Heart right ventricle (tissue), 16 donors: ENCODE measurements around the gene ADAMTS14. TPM values are rescaled to one million over a fixed set of nuclear protein-coding genes. Genes with fewer than 3 reads are reported as not detected.
"Not testable (repeated sequence)": the region's sequence is repeated elsewhere in the genome, so short reads cannot be mapped to it uniquely, and the experiment has no call there.

ENCODE experiments used
- ATAC-seq, 8 donors: fragments of 200-7000 bp; cut with Tn5 transposase; one replicate each; pipeline ENCODE4 v1.9.1; 2020; ENCODE audit warnings: mild to moderate bottlenecking in 8 of 8, moderate library complexity in 8 of 8, moderate number of reproducible peaks in 1 of 8
- DNase-seq, 2 donors: peaks; one replicate each; pipeline ENCODE4 v3.0.0-alpha.2; 2020
- H3K27ac ChIP-seq, 10 donors: fragments of 200-600 bp; sonication (generic) in 2 of 10; one replicate each; pipeline versions ENCODE4 v1.5.0 to v1.8.0; 2020 to 2022; ENCODE audit warnings: mild to moderate bottlenecking in 3 of 10
- H3K27me3 ChIP-seq, 7 donors: fragments of 200-600 bp; one replicate each; pipeline ENCODE4 v1.8.0; 2021 to 2022; ENCODE audit warnings: mild to moderate bottlenecking in 2 of 7
- H3K36me3 ChIP-seq, 9 donors: fragments of 200-600 bp; sonication (generic) in 1 of 9; one replicate each; pipeline versions ENCODE4 v1.5.0 to v1.8.0; 2020 to 2022; ENCODE audit warnings: mild to moderate bottlenecking in 2 of 9
- H3K4me1 ChIP-seq, 9 donors: fragments of 200-600 bp; sonication (generic) in 1 of 9; one replicate each; pipeline versions ENCODE4 v1.5.0 to v1.8.0; 2020 to 2022; ENCODE audit warnings: mild to moderate bottlenecking in 4 of 9
- H3K4me3 ChIP-seq, 10 donors: fragments of 200-600 bp; sonication (generic) in 2 of 10; one replicate each; pipeline versions ENCODE4 v1.5.0 to v1.8.0; 2020 to 2022; ENCODE audit warnings: mild to moderate bottlenecking in 7 of 10, moderate library complexity in 2 of 10
- H3K9me3 ChIP-seq, 11 donors: fragments of 200-600 bp in 10 of 11; sonication (generic) in 2 of 11; one replicate each; pipeline versions ENCODE4 v1.5.0 to v1.8.0; 2013 to 2022; ENCODE audit warnings: mild to moderate bottlenecking in 2 of 11, control low read depth in 1 of 11, moderate library complexity in 1 of 11
- CTCF ChIP-seq, 9 donors: fragments of 200-600 bp; sonication (generic) in 2 of 9; IDR thresholded peaks; one replicate each; pipeline versions ENCODE4 v1.5.0 to v1.8.0; 2021 to 2022; ENCODE audit warnings: antibody characterized with exemption in 9 of 9, mild to moderate bottlenecking in 5 of 9, moderate library complexity in 1 of 9
- WGBS, 2 donors: extraction: QIAGEN DNeasy Blood & Tissue Kit; methylation state at CpG; one replicate each; pipeline ENCODE4 v1.1.7; 2013; ENCODE audit warnings: inconsistent platforms in 1 of 2; 5-methylcytosine and 5-hydroxymethylcytosine counted together
- intact Hi-C, 10 donors: fragments of 100-400 bp; cut with DNase I; formaldehyde crosslinking; loops; one replicate each; pipeline versions ENCODE4 v1.11.1 to v1.14.2; 2022
- polyA plus RNA-seq, 2 donors: library from polyadenylated mRNA; stranded (reverse); fragments of 200-250 nt; gene quantifications; one replicate each; pipeline ENCODE4 v1.2.3, GENCODE V29; 2013
- total RNA-seq, 10 donors: library from RNA; stranded (reverse); fragmentation: NEBNext Ultra II Directional in 3 of 10; extraction: Animal tissue kit (Norgen Biotek cat#: 25700) in 3 of 10; gene quantifications; one replicate each; pipeline versions ENCODE4 v1.2.1 to v1.2.4, GENCODE V29; 2021 to 2023
- donor health status: Arrhythmogenic right ventricular cardiomyopathy.
- donor health status: ischemic (EF 13 %, LVEDD 7.1; RV severe dilation, severe dysfunction).
- donor health status: healthy with polysubstance abuse.
- donor health status: DM: no; HTN: yes; CAD: no.
- donor health status: DM: no; HTN: no; CAD: no.
- donor health status: ischemic (EF 25% LVEDD 6.9; RV normal size, moderate dysfunction).
- donor health status: ischemic (EF 25% LVEDD 5.7; RV mildly dilated, moderate dysfunction).
- donor health status: healthy.
- donor health status: DM: yes; HTN: yes; CAD: no.
- donor health status: Ischemic cardiomyopathy.
- donor health status: ischemic (EF 35%, LVEDD 5.7; RV mildly dilated, moderate dysfunction).
- donor health status: nonischemic (EF 11% LVEDD 7.7; RV severe dilation, severe dysfunction).
- donor health status: DM: yes; HTN: yes; CAD: no.
- donor health status: PGD.
- donor health status: ischemic (EF 29% LVEDD 5.4; RV normal size, mild dysfunction).
- donor health status: nonischemic (EF 23%, LVEDD 6.1; RV moderate dilation, normal function).

ADAMTS14 gene
- total and polyA plus RNA-seq, 12 donors: 0.08 to 1.4 (median 0.57) TPM

- no peak for TF ChIP-seq CTCF (IDR thresholded peaks at IDR 0.05)
- Histone ChIP-seq H3K27ac (peak overlapping the region in 3 of 10 donors; percentile 4 to 47 (median 20)), H3K4me3 (no peak overlapping the region), H3K27me3 (no peaks in the 10 kb centered on the region), H3K4me1 (peaks cover 0 to 6% (median 0%) of the 10 kb centered on the region in 9 donors), H3K9me3 (peaks cover 0 to 33% (median 11%) of the 10 kb centered on the region in 11 donors), H3K36me3 (no peaks in the 10 kb centered on the region)
- 94 to 100% methylated on average over 3 of the region's 3 CpGs for WGBS, 2 donors
- ATAC-seq (peak in 7 of 8 donors; percentile 28 to 74 (median 41)), DNase-seq (no peak)
- intact Hi-C loops: loop anchor here in 2 of 10 donors (5.0 to 10.0 kb wide), 2 partner anchors 132 to 134 kb away; no protein-coding TSS in a partner anchor
These were observed 49.1 kb upstream of the ADAMTS14 start for GRCh38 chr10:70622981-70623844.

- peaks cover 0 to 26% (median 6%) of the 10 kb centered on the region in 11 donors for H3K9me3 ChIP-seq
- no peaks in the 10 kb centered on the region for H3K27me3 ChIP-seq
- H3K4me3 ChIP-seq: no peak overlapping the region
- H3K4me1 ChIP-seq: peaks cover 0 to 6% (median 0%) of the 10 kb centered on the region in 9 donors
- no peaks in the 10 kb centered on the region for H3K36me3 ChIP-seq
- DNase-seq: no peak
- ATAC-seq: no peak
- H3K27ac ChIP-seq: no peak overlapping the region
- no peak for TF ChIP-seq CTCF (IDR thresholded peaks at IDR 0.05)
- intact Hi-C loops: loop anchor here in 1 of 10 donors (10.0 kb wide), 1 partner anchor 129 kb away; no protein-coding TSS in a partner anchor
These were observed 46.2 kb upstream of the ADAMTS14 start for GRCh38 chr10:70626056-70626455.

GRCh38 chr10:70629338-70629737 is 43.0 kb upstream of the ADAMTS14 start:
- intact Hi-C loops: loop anchor here in 1 of 10 donors (10.0 kb wide), 1 partner anchor 125 kb away; no protein-coding TSS in a partner anchor
- Histone ChIP-seq H3K9me3 (peaks cover 0 to 26% (median 6%) of the 10 kb centered on the region in 11 donors), H3K36me3 (no peaks in the 10 kb centered on the region), H3K27me3 (no peaks in the 10 kb centered on the region), H3K4me1 (no peaks in the 10 kb centered on the region), H3K4me3 (no peak overlapping the region), H3K27ac (no peak overlapping the region)
- ATAC-seq: no peak
- no peak for DNase-seq
- 72 to 79% methylated on average over 1 of the region's 1 CpG for WGBS, 2 donors
- no peak for TF ChIP-seq CTCF (IDR thresholded peaks at IDR 0.05)

- ATAC-seq, intact Hi-C loops, H3K27me3 ChIP-seq, H3K4me3 ChIP-seq, DNase-seq, H3K4me1 ChIP-seq, H3K36me3 ChIP-seq, H3K27ac ChIP-seq: not testable (repeated sequence)
- H3K9me3 ChIP-seq: peaks cover 0 to 22% (median 6%) of the 10 kb centered on the region in 11 donors
- 69 to 71% methylated on average over 2 of the region's 6 CpGs for WGBS, 2 donors
These were observed 40.6 kb upstream of the ADAMTS14 start for GRCh38 chr10:70631735-70632134.

GRCh38 chr10:70634011-70634410 is 38.3 kb upstream of the ADAMTS14 start:
- ATAC-seq: no peak
- intact Hi-C loops: no loop called here
- WGBS, 2 donors: 66 to 75% methylated on average over 4 of the region's 4 CpGs

GRCh38 chr10:70634515-70634914 is 37.8 kb upstream of the ADAMTS14 start:
- ATAC-seq, H3K4me3 ChIP-seq, intact Hi-C loops, H3K4me1 ChIP-seq, H3K36me3 ChIP-seq, DNase-seq, H3K27ac ChIP-seq, H3K9me3 ChIP-seq, H3K27me3 ChIP-seq: not testable (repeated sequence)
- WGBS, 2 donors: 89 to 94% methylated on average over 5 of the region's 5 CpGs

More at GRCh38 chr10:70634011-70634410, 38.3 kb upstream of the ADAMTS14 start:
- Histone ChIP-seq H3K36me3 (no peaks in the 10 kb centered on the region), H3K27me3 (no peaks in the 10 kb centered on the region), H3K4me3 (no peak overlapping the region), H3K4me1 (no peaks in the 10 kb centered on the region), H3K27ac (no peak overlapping the region), H3K9me3 (peaks cover 0 to 6% (median 0%) of the 10 kb centered on the region in 11 donors)
- no peak for TF ChIP-seq CTCF (IDR thresholded peaks at IDR 0.05)
- no peak for DNase-seq

GRCh38 chr10:70639640-70640383 is 32.5 kb upstream of the ADAMTS14 start:
- H3K36me3 ChIP-seq, H3K9me3 ChIP-seq, H3K4me3 ChIP-seq, H3K4me1 ChIP-seq, DNase-seq, ATAC-seq, H3K27me3 ChIP-seq, intact Hi-C loops, H3K27ac ChIP-seq: not testable (repeated sequence)
- WGBS, 2 donors: 88 to 89% methylated on average over 7 of the region's 7 CpGs
